Caco-2 (cell line): ENCODE results near the gene CXorf49. TPM values are rescaled to one million over a fixed set of nuclear protein-coding genes. Genes with fewer than 3 reads are reported as not detected.
"Not testable (repeated sequence)": the region's sequence is repeated elsewhere in the genome, so short reads cannot be mapped to it uniquely, and the experiment has no call there.

Experiments
- Bru-seq: library from RNA; stranded (reverse); fragments of 400-500 nt; gene quantifications from one replicate; lab custom pipeline; 2021; lab: Mats Ljungman, UMichigan
- BruChase-seq, 2 experiments: library from RNA; stranded (reverse); fragments of 400-500 nt; gene quantifications; one replicate each; lab custom pipeline; 2021; lab: Mats Ljungman, UMichigan
- BruUV-seq: library from RNA; stranded (reverse); fragments of 400-500 nt; replicated peaks from 2 replicates; lab custom pipeline; 2021; lab: Mats Ljungman, UMichigan
- CTCF ChIA-PET: fragments of 300-600 bp; sonication (Branson Sonifier 250); formaldehyde crosslinking; loops from one replicate; lab custom pipeline; 2022; ENCODE audit warnings: antibody characterized with exemption; lab: Charles Lee
- POLR2A ChIA-PET: fragments of 300-600 bp; sonication (Branson Sonifier 250); formaldehyde crosslinking; loops from one replicate; lab custom pipeline; 2022; ENCODE audit warnings: antibody characterized with exemption; lab: Charles Lee
- DNase-seq, 2 experiments: peaks; one replicate each; pipeline versions ENCODE4 v3.0.0 to v3.0.0-alpha.2; 2020 to 2022
- H3K27me3 ChIP-seq: replicated peaks from 2 replicates; pipeline ENCODE4 v1.6.0; 2011; ENCODE audit warnings: low read length; ENCODE audit not compliant: control insufficient read depth, insufficient read depth
- H3K36me3 ChIP-seq: 2 replicates; pipeline ENCODE4 v1.5.1; 2011; ENCODE audit warnings: low read length; ENCODE audit not compliant: control insufficient read depth, insufficient read depth
- H3K4me1 ChIP-seq: fragments of 250-450 bp; sonication (Bioruptor Pico); 2 replicates; pipeline ENCODE4 v1.5.1; 2020; ENCODE audit warnings: mild to moderate bottlenecking
- H3K4me3 ChIP-seq: 2 replicates; pipeline ENCODE4 v1.5.1; 2011; ENCODE audit warnings: low read depth, mild to moderate bottlenecking, control low read depth, low read length
- H3K9me3 ChIP-seq: fragments of 250-450 bp; sonication (Bioruptor Pico); 2 replicates; pipeline ENCODE4 v1.5.1; 2020; ENCODE audit warnings: mild to moderate bottlenecking, moderate library complexity
- H3K27ac Mint-ChIP-seq: one replicate; pipeline ENCODE4 v1.8.0; 2022; ENCODE audit warnings: mixed read lengths; ENCODE audit not compliant: unreplicated experiment
- H3K27me3 Mint-ChIP-seq: one replicate; pipeline ENCODE4 v1.8.0; 2022; ENCODE audit warnings: mixed read lengths; ENCODE audit not compliant: insufficient read depth, unreplicated experiment
- H3K36me3 Mint-ChIP-seq: one replicate; pipeline ENCODE4 v1.8.0; 2022; ENCODE audit warnings: mild to moderate bottlenecking, mixed read lengths; ENCODE audit not compliant: insufficient read depth, unreplicated experiment
- H3K4me1 Mint-ChIP-seq: one replicate; pipeline ENCODE4 v1.8.0; 2022; ENCODE audit warnings: low read depth, mixed read lengths; ENCODE audit not compliant: unreplicated experiment
- H3K4me3 Mint-ChIP-seq: one replicate; pipeline ENCODE4 v1.8.0; 2022; ENCODE audit warnings: mild to moderate bottlenecking, moderate library complexity, mixed read lengths; ENCODE audit not compliant: unreplicated experiment
- H3K9me3 Mint-ChIP-seq: one replicate; pipeline ENCODE4 v1.8.0; 2022; ENCODE audit warnings: mixed read lengths; ENCODE audit not compliant: unreplicated experiment
- intact Hi-C: fragments of 100-400 bp; cut with micrococcal nuclease; formaldehyde crosslinking; loops from one replicate; pipeline ENCODE4 v1.10.0; 2022; ENCODE audit not compliant: unreplicated experiment
- long read RNA-seq: library from polyadenylated mRNA; stranded (forward); transcript quantifications from one replicate; pipeline ENCODE4 v2.0.0, GENCODE V29; 2022
- total RNA-seq: library from RNA; stranded (reverse); gene quantifications from 2 replicates; pipeline ENCODE4 v1.2.3, GENCODE V29; 2022

Gene CXorf49
- total RNA-seq (not detected in 2 replicates), Bru-seq, nascent RNA (not detected), BruChase-seq, experiment 1, labeled RNA remaining after a 2-hour chase (not detected), BruChase-seq, experiment 2, labeled RNA remaining after a 6-hour chase (not detected)
- long read RNA-seq: 0 reads

DNA sequence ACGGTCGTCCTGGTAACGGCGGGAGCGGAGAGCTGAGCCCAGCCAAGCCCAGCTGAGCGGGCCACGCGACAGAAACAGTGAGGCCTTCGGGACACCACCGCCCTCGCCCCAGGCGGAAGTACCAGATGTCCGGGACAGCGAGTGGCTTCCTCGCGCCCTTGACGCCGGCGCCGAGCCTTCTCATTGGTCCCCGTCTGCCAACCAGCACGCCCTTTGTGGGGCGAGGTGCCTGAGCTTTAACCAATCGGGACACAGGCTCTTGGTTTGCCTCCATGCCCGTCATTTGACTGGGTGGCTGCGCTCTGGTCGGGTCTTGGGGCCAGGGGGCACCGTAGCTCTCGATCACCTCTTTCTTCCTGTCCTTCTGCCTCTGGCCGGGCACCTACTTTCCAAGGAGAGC lies at the start of gene CXorf49:
TSS of gene CXorf49 (minus strand) at position 101 of the 400 bp plus-strand sequence. CDS start 134 bp downstream, outside the sequence.
- H3K4me1 ChIP-seq, H3K27me3 ChIP-seq, H3K27me3 Mint-ChIP-seq, H3K4me3 ChIP-seq, H3K27ac Mint-ChIP-seq, H3K36me3 Mint-ChIP-seq, DNase-seq, CTCF ChIA-PET, POLR2A ChIA-PET, H3K36me3 ChIP-seq, H3K4me1 Mint-ChIP-seq, H3K9me3 Mint-ChIP-seq, H3K4me3 Mint-ChIP-seq, BruUV-seq, intact Hi-C loops, H3K9me3 ChIP-seq: not testable (repeated sequence)

DNA sequence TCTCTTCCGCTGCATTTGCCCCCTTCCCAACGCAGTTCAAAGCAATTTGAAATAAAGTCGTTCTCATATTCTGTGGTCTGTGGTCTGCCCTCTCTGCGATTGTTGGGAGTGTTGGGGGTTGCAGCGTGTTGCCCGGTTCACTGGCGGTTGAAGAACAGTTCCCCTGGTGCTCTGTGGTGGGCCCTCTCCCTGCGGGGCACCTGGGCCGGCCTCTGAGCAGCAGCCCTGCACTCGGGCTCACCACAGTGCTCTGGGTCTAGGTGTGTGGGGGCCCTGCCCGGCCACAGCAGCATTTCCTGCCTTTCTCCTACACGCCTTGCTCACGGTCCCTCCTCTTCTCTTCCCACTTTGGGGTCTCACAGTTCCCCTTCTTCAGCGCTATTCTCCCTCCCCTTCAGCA lies 49.0 kb upstream of the CXorf49 start:
- H3K4me1 ChIP-seq, H3K4me3 Mint-ChIP-seq, BruUV-seq, H3K9me3 ChIP-seq, H3K27me3 ChIP-seq, H3K27me3 Mint-ChIP-seq, DNase-seq, POLR2A ChIA-PET, H3K4me3 ChIP-seq, H3K9me3 Mint-ChIP-seq, intact Hi-C loops, H3K4me1 Mint-ChIP-seq, H3K27ac Mint-ChIP-seq, H3K36me3 ChIP-seq, CTCF ChIA-PET, H3K36me3 Mint-ChIP-seq: not testable (repeated sequence)

DNA sequence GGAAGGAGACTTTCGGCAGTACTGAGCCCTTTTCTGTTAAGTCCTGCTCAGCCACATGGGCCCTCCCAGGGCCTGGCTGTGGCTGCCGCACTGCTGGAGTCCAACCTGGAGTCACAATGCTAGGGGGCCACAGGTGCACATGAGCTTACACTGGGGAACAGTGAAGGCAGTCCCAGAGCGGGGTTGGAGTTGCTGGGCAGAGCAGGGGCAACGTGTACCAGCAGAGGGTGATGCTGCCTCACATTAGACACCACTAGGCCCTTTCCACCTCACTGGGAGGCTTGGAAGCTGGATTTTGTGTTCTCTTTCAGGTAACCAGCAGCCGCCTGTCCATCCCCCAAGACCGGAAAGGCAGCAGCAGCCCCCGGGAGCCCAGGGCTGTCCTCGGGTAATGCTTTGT lies 47.5 kb upstream of the CXorf49 start:
- DNase-seq, H3K36me3 Mint-ChIP-seq, POLR2A ChIA-PET, H3K4me3 ChIP-seq, H3K27me3 Mint-ChIP-seq, H3K27me3 ChIP-seq, H3K9me3 Mint-ChIP-seq, H3K9me3 ChIP-seq, intact Hi-C loops, CTCF ChIA-PET, H3K36me3 ChIP-seq, H3K4me3 Mint-ChIP-seq, H3K4me1 Mint-ChIP-seq, H3K4me1 ChIP-seq, H3K27ac Mint-ChIP-seq, BruUV-seq: not testable (repeated sequence)

DNA sequence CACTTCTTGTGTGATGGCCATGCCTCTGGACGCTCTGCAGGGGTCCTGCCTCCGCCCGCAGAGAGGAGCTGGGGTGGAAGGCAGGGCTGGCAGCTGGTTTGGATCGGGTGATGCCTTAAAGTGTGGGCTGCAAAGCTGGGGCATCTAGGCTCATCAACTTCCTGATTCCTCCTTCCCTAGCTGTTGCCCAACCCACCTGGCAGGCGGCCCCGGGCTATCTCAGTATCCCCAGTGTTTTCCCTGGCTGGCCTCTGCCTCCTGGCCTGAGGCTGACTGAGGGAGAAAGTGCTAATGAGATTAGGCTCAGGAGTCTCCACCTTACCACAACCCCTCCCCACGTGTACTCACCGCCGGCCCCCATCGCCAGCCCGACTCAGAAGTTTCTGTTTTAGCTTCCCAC lies 46.7 kb upstream of the CXorf49 start:
- intact Hi-C loops, H3K4me1 ChIP-seq, H3K36me3 Mint-ChIP-seq, H3K4me3 ChIP-seq, BruUV-seq, H3K9me3 Mint-ChIP-seq, H3K4me1 Mint-ChIP-seq, POLR2A ChIA-PET, H3K4me3 Mint-ChIP-seq, H3K27ac Mint-ChIP-seq, H3K9me3 ChIP-seq, H3K27me3 ChIP-seq, DNase-seq, H3K27me3 Mint-ChIP-seq, H3K36me3 ChIP-seq, CTCF ChIA-PET: not testable (repeated sequence)

DNA sequence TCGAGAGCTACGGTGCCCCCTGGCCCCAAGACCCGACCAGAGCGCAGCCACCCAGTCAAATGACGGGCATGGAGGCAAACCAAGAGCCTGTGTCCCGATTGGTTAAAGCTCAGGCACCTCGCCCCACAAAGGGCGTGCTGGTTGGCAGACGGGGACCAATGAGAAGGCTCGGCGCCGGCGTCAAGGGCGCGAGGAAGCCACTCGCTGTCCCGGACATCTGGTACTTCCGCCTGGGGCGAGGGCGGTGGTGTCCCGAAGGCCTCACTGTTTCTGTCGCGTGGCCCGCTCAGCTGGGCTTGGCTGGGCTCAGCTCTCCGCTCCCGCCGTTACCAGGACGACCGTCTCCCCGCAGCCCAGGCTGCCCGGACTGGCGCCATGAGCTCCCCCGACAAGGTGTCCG lies 45.0 kb upstream of the CXorf49 start, which contains the start of gene CXorf49B:
TSS of gene CXorf49B (plus strand) at position 301 of the 400 bp plus-strand sequence. CDS start at position 376, 75 bp downstream.
- H3K36me3 Mint-ChIP-seq, H3K27ac Mint-ChIP-seq, H3K9me3 ChIP-seq, H3K27me3 ChIP-seq, CTCF ChIA-PET, H3K9me3 Mint-ChIP-seq, H3K4me1 Mint-ChIP-seq, H3K4me3 Mint-ChIP-seq, H3K4me3 ChIP-seq, DNase-seq, H3K27me3 Mint-ChIP-seq, H3K36me3 ChIP-seq, H3K4me1 ChIP-seq, BruUV-seq, intact Hi-C loops, POLR2A ChIA-PET: not testable (repeated sequence)

DNA sequence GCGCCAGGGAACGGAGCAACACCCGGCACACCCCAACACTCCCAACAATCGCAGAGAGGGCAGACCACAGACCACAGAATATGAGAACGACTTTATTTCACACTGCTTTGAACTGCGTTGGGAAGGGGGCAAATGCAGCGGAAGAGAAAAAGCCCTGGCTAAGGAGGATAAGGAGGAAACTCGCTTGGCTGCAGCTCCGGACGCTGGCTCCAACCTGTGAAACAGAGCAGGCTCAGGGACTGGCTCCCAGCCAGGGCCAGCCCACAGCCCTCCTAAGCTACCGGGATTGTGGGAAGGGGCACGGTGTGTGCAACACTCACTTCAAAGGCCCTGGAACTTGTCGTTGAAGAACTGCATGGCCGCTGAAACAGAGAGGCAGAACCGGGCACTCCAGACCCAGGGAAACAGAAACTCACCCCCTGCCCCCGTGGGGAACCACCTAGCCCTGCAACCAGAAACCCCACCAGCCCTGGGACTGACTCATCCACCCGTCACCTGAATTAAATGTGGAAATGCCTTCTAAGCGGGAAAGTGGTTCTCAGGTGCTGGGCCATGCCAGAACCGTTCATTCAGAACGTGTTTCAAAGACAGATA lies 42.7 kb upstream of the CXorf49 start:
- H3K9me3 ChIP-seq, H3K27me3 ChIP-seq, H3K4me1 Mint-ChIP-seq, CTCF ChIA-PET, BruUV-seq, intact Hi-C loops, H3K27ac Mint-ChIP-seq, H3K4me3 Mint-ChIP-seq, H3K36me3 Mint-ChIP-seq, POLR2A ChIA-PET, H3K27me3 Mint-ChIP-seq, H3K4me1 ChIP-seq, H3K36me3 ChIP-seq, H3K4me3 ChIP-seq, H3K9me3 Mint-ChIP-seq, DNase-seq: not testable (repeated sequence)

DNA sequence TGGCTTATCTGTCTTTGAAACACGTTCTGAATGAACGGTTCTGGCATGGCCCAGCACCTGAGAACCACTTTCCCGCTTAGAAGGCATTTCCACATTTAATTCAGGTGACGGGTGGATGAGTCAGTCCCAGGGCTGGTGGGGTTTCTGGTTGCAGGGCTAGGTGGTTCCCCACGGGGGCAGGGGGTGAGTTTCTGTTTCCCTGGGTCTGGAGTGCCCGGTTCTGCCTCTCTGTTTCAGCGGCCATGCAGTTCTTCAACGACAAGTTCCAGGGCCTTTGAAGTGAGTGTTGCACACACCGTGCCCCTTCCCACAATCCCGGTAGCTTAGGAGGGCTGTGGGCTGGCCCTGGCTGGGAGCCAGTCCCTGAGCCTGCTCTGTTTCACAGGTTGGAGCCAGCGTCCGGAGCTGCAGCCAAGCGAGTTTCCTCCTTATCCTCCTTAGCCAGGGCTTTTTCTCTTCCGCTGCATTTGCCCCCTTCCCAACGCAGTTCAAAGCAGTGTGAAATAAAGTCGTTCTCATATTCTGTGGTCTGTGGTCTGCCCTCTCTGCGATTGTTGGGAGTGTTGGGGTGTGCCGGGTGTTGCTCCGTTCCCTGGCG lies 2.3 kb upstream of the CXorf49 start:
- H3K4me1 ChIP-seq, H3K36me3 ChIP-seq, DNase-seq, H3K27me3 Mint-ChIP-seq, H3K36me3 Mint-ChIP-seq, H3K9me3 ChIP-seq, H3K9me3 Mint-ChIP-seq, H3K4me3 ChIP-seq, BruUV-seq, H3K27me3 ChIP-seq, H3K4me1 Mint-ChIP-seq, H3K27ac Mint-ChIP-seq, intact Hi-C loops, CTCF ChIA-PET, H3K4me3 Mint-ChIP-seq, POLR2A ChIA-PET: not testable (repeated sequence)
